Measurements from ENCODE around the gene DCTN5.

Gene DCTN5

DNA sequence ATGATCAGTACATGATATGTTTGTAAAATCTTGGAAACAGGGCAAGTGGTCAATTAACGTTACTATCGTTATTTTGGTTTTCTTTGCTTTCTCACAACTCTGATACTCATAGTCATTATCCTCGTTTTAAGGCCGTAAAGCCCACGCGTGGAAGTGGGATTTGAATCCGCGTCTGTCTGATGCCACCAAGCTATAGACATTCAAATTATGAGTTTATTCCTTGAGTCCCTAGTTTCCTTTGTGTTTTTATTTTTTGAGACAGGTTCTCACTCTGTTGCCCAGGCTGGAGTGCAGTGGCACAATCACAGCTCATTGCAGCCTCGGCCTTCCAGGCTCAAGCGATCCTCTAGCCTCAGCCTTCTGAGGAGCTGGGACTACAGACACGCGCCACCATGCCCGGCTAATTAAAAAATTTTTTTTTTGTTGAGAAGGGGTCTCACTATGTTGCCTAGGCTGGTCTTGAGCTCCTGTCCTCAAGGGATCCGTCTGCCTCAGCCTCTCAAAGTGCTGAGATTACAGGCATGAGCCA lies 1.0 kb downstream of the DCTN5 start:
- no peak for TF ChIP-seq POLR2AphosphoS5 (IDR thresholded peaks at IDR 0.05; ENCODE audit: low read depth, low read length)

- TF ChIP-seq SIN3A (IDR thresholded peaks at IDR 0.05; ENCODE audit: borderline replicate concordance, insufficient read depth, low read length) = no peak
- no peak for TF ChIP-seq POLR2AphosphoS5 (IDR thresholded peaks at IDR 0.05; ENCODE audit: low read depth, low read length)
- TF ChIP-seq FOXP2 (optimal IDR thresholded peaks at IDR 0.05; ENCODE audit: borderline replicate concordance, extremely low read depth, extremely low read length, insufficient read depth) = no peak
Observed at GRCh38 chr16:23650674-23651416, 9.6 kb downstream of the DCTN5 start.

DNA sequence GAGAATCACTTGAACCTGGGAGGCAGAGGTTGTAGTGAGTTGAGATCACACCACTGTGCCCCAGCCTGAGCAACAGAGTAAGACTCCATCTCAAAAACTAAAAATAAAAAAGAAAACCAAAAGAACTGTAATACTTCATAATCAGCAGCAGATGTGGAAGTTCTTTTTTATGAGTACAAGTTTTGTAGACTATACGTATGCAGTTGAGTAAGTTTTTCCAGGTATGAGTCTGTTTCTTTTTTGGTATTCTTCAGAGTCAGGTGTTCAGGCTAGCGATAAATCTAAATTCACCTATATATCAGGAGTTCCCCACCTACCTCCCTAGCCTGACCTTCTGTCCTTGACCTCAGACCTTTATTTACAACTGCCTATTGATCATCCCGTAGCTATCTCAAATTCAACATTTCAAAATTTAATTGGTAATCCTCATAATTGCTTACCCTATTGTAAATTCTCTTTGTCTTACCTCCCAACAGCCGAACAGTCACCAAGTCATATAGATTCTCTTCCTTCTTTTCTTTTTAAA lies 10.7 kb downstream of the DCTN5 start:
- no peak for TF ChIP-seq POLR2AphosphoS5 (IDR thresholded peaks at IDR 0.05; ENCODE audit: low read depth, low read length)
- no peak for TF ChIP-seq REST (IDR thresholded peaks at IDR 0.05; ENCODE audit: insufficient read depth in 1 of 2, low read depth in 2 of 2, low read length in 2 of 2)
- TF ChIP-seq TAF1 (IDR thresholded peaks at IDR 0.05; ENCODE audit: borderline replicate concordance, insufficient read depth, low read length) = no peak
- no peak for TF ChIP-seq SIN3A (IDR thresholded peaks at IDR 0.05; ENCODE audit: borderline replicate concordance, insufficient read depth, low read length)
- TF ChIP-seq FOXP2 (optimal IDR thresholded peaks at IDR 0.05; ENCODE audit: borderline replicate concordance, extremely low read depth, extremely low read length, insufficient read depth) = no peak

- no peak for TF ChIP-seq TAF1 (IDR thresholded peaks at IDR 0.05; ENCODE audit: borderline replicate concordance, insufficient read depth, low read length)
- no peak for TF ChIP-seq FOXP2 (optimal IDR thresholded peaks at IDR 0.05; ENCODE audit: borderline replicate concordance, extremely low read depth, extremely low read length, insufficient read depth)
- no peak for TF ChIP-seq SIN3A (IDR thresholded peaks at IDR 0.05; ENCODE audit: borderline replicate concordance, insufficient read depth, low read length)
- TF ChIP-seq POLR2AphosphoS5 (IDR thresholded peaks at IDR 0.05; ENCODE audit: low read depth, low read length) = no peak
- no peak for TF ChIP-seq REST (IDR thresholded peaks at IDR 0.05; ENCODE audit: insufficient read depth in 1 of 2, low read depth in 2 of 2, low read length in 2 of 2)
Observed at GRCh38 chr16:23663918-23664317, 22.7 kb downstream of the DCTN5 start.

DNA sequence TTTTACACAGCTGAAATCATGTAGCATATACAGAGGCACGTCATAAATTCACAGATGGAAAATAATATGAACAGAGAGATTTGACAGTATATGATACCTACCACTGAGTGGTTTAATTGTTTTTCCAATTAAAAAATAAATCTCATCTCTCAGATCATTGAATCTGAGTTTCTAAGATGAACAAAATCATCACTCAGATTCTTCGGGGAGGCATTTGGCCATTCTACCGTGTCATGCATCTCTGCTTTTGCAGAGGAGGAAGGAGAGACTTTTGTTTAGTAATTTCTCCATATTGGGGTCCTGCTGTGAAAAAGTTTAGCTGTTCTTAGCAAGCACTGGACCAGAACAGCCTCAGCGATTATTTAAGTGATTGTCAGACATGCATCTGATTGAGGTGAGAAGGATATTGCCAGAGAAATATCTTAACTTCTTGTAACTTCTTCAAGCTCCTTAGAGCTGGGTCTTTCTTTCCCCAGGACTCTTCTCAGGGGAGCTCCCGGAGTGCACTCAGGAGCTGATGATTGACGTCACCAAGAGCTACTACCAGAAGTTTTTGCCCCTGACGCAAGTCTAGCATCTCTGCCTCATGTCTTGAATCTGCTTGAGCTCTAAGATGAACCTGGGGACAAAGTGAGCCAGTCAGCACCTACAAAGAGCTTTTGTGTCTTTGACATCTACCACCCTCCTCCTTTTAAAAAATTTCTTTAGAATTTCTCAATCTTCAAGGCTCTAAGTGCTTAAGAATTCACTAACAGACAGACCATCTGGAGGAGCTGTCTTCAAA lies 25.5 kb downstream of the DCTN5 start:
- TF ChIP-seq FOXP2 (optimal IDR thresholded peaks at IDR 0.05; ENCODE audit: borderline replicate concordance, extremely low read depth, extremely low read length, insufficient read depth) (no peak), REST (IDR thresholded peaks at IDR 0.05; ENCODE audit: insufficient read depth in 1 of 2, low read depth in 2 of 2, low read length in 2 of 2) (no peak), TAF1 (IDR thresholded peaks at IDR 0.05; ENCODE audit: borderline replicate concordance, insufficient read depth, low read length) (no peak), POLR2AphosphoS5 (IDR thresholded peaks at IDR 0.05; ENCODE audit: low read depth, low read length) (no peak), SIN3A (IDR thresholded peaks at IDR 0.05; ENCODE audit: borderline replicate concordance, insufficient read depth, low read length) (no peak)

- no peak for TF ChIP-seq TAF1 (IDR thresholded peaks at IDR 0.05; ENCODE audit: borderline replicate concordance, insufficient read depth, low read length)
- TF ChIP-seq SIN3A (IDR thresholded peaks at IDR 0.05; ENCODE audit: borderline replicate concordance, insufficient read depth, low read length) = no peak
- TF ChIP-seq REST (IDR thresholded peaks at IDR 0.05; ENCODE audit: insufficient read depth in 1 of 2, low read depth in 2 of 2, low read length in 2 of 2) = no peak
- TF ChIP-seq POLR2AphosphoS5 (IDR thresholded peaks at IDR 0.05; ENCODE audit: low read depth, low read length) = no peak
- no peak for TF ChIP-seq FOXP2 (optimal IDR thresholded peaks at IDR 0.05; ENCODE audit: borderline replicate concordance, extremely low read depth, extremely low read length, insufficient read depth)
Observed at GRCh38 chr16:23667355-23667659, 26.0 kb downstream of the DCTN5 start.

Data from PFSK-1 (cell line).